Nephron progenitor cell (in vitro differentiated cells): Measurements from ENCODE around the gene RSRC1.
A peak's percentile ranks its signal among the peaks of the same experiment; 100 is the strongest.

Experiments
- DNase-seq: peaks from one replicate; pipeline ENCODE4 v3.0.0; 2021
- H3K27ac Mint-ChIP-seq: 2 replicates; pipeline ENCODE4 v1.8.0; 2021; ENCODE audit warnings: mild to moderate bottlenecking, moderate library complexity, mixed read lengths
- H3K27me3 Mint-ChIP-seq: 2 replicates; pipeline ENCODE4 v1.8.0; 2021; ENCODE audit warnings: mild to moderate bottlenecking, low read depth, mixed read lengths; ENCODE audit not compliant: poor library complexity
- H3K36me3 Mint-ChIP-seq: 2 replicates; pipeline ENCODE4 v1.8.0; 2021; ENCODE audit warnings: low read depth, mixed read lengths
- H3K4me1 Mint-ChIP-seq: 2 replicates; pipeline ENCODE4 v1.8.0; 2021; ENCODE audit warnings: mixed read lengths
- H3K4me3 Mint-ChIP-seq: 2 replicates; pipeline ENCODE4 v1.8.0; 2021; ENCODE audit warnings: mild to moderate bottlenecking, moderate library complexity, mixed read lengths
- H3K9me3 Mint-ChIP-seq: 2 replicates; pipeline ENCODE4 v1.8.0; 2021; ENCODE audit warnings: mild to moderate bottlenecking, moderate library complexity, mixed read lengths
- CTCF ChIP-seq: fragments of 200-600 bp; sonication (generic); IDR thresholded peaks from 2 replicates; pipeline ENCODE4 v1.5.0; 2021; ENCODE audit warnings: antibody characterized with exemption

The RSRC1 gene

GRCh38 chr3:158260392-158260791 is 150.5 kb downstream of the RSRC1 start:
- no peaks in the 10 kb centered on the region for H3K4me1 Mint-ChIP-seq
- H3K9me3 Mint-ChIP-seq, result peaks cover 50% of the 10 kb centered on the region
- H3K4me3 Mint-ChIP-seq, result no peak overlapping the region
- TF ChIP-seq CTCF, result no peak
- DNase-seq, result no peak
- H3K27ac Mint-ChIP-seq, result no peak overlapping the region
- peaks cover 4% of the 10 kb centered on the region for H3K27me3 Mint-ChIP-seq
- peaks cover 21% of the 10 kb centered on the region for H3K36me3 Mint-ChIP-seq

GRCh38 chr3:158261371-158261991 is 151.6 kb downstream of the RSRC1 start:
- Mint-ChIP-seq H3K4me3 (no peak overlapping the region), H3K27me3 (peaks cover 4% of the 10 kb centered on the region), H3K36me3 (peaks cover 17% of the 10 kb centered on the region), H3K27ac (no peak overlapping the region), H3K9me3 (peaks cover 45% of the 10 kb centered on the region), H3K4me1 (no peaks in the 10 kb centered on the region)
- no peak for TF ChIP-seq CTCF
- no peak for DNase-seq

- H3K27ac Mint-ChIP-seq, result peak overlapping the region; percentile 13
- H3K9me3 Mint-ChIP-seq, result peaks cover 53% of the 10 kb centered on the region
- H3K27me3 Mint-ChIP-seq, result no peaks in the 10 kb centered on the region
- DNase-seq, result no peak
- H3K4me3 Mint-ChIP-seq, result no peak overlapping the region
- TF ChIP-seq CTCF, result no peak
- peaks cover 36% of the 10 kb centered on the region for H3K36me3 Mint-ChIP-seq
- H3K4me1 Mint-ChIP-seq, result no peaks in the 10 kb centered on the region
Observed at GRCh38 chr3:158264894-158265293, 155.0 kb downstream of the RSRC1 start.

GRCh38 chr3:158267015-158267414 is 157.1 kb downstream of the RSRC1 start:
- Mint-ChIP-seq H3K27ac (no peak overlapping the region), H3K9me3 (peaks cover 46% of the 10 kb centered on the region)

GRCh38 chr3:158269942-158270341 is 160.1 kb downstream of the RSRC1 start:
- Mint-ChIP-seq H3K27ac (peak overlapping the region; percentile 58), H3K36me3 (peaks cover 27% of the 10 kb centered on the region), H3K4me3 (no peak overlapping the region), H3K27me3 (no peaks in the 10 kb centered on the region), H3K4me1 (no peaks in the 10 kb centered on the region), H3K9me3 (peaks cover 31% of the 10 kb centered on the region)
- no peak for DNase-seq
- TF ChIP-seq CTCF, result no peak

More at GRCh38 chr3:158267015-158267414, 157.1 kb downstream of the RSRC1 start:
- Mint-ChIP-seq H3K36me3 (peaks cover 27% of the 10 kb centered on the region), H3K4me3 (no peak overlapping the region), H3K27me3 (no peaks in the 10 kb centered on the region), H3K4me1 (no peaks in the 10 kb centered on the region)
- DNase-seq, result no peak
- TF ChIP-seq CTCF, result no peak

- no peak for TF ChIP-seq CTCF
- H3K4me1 Mint-ChIP-seq, result no peaks in the 10 kb centered on the region
- no peaks in the 10 kb centered on the region for H3K27me3 Mint-ChIP-seq
- H3K4me3 Mint-ChIP-seq, result no peak overlapping the region
- peaks cover 14% of the 10 kb centered on the region for H3K36me3 Mint-ChIP-seq
- peaks cover 15% of the 10 kb centered on the region for H3K9me3 Mint-ChIP-seq
- DNase-seq, result no peak
- no peak overlapping the region for H3K27ac Mint-ChIP-seq
Observed at GRCh38 chr3:158272081-158272480, 162.2 kb downstream of the RSRC1 start.
